Amygdala (tissue), 56 donors: ENCODE measurements around the gene QRICH2.

Source experiments
- DNase-seq, 56 donors: peaks; one replicate each; lab custom pipeline; 2025; lab: John Stamatoyannopoulos, UW

QRICH2 gene

GRCh38 chr17:76278952-76279741 is 28.9 kb downstream of the QRICH2 start:
- peak in 55 of 56 donors; percentile 20 to 94 (median 67) for DNase-seq

DNA sequence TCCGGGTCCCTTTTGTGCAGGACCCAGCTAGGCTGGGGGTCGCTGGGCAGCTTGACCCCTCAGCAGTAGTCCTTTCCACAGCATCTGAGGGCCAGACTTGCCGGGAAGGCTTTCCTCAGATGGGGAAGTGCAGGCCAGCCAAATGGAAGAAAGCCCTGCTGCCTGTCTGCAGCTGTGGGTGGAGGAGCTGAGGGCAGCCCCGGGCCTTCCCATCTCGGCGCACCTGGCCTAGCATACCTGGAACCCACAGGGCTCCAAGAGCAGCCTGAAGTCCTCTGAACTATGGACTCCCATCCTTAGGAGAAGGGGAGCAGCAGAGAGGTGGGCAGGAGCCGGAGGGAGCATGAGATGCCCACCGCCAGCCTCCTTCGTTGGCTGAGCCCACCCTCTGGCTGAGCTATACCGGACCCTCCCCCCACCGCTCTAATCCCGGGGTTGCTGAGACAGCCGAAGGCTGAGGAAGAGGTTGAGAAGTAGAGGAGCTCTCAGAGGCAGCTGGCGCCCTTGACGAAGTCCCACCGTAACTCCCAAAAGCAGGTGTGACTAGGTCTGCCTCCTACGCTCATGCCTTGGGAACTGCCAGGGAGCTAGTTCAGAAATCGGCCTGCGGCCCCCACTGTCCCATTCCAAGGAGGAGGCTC is 29.7 kb downstream of the QRICH2 start:
- DNase-seq, result no peak

DNA sequence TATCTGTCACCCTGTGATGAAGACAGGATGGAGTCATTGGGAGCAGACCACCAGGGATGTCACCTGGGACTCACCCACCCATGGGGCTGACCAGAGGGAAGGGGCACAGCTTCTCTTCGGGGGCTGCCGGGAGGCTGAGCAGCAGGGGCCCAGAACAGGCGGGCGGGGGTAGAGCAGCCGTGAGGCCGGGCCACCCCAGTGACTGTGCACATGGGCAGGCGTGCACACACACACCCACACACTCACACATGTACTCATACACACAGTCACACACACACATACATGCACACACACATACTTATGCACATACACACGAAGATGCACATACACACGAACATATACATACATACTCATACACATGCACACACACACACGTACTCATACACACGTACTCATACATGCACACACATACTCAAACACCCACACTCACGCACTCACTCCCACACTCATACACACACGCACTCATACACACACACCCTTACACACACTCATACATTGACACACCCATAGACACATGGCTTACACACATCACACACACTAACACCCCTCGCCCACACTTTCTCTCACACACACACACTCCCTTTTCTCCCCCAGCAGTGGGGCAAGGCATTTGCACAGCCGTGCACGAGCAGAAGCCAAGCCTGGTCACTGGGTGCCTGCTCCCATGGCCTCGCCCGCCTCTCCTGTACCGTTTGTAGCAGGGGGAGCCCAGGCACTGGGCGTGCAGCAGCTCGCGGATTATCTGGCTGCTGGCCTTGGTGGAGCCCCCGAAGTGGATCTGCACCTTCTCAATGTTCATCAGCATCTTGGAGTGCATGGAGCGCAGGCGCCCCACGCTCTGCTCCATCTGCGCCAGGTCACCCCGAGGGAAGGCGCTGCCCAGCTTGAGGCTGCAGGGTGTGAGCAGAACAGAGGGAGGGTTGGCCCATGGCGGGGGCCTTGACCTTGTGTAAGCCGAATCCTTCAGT is 30.5 kb downstream of the QRICH2 start:
- no peak for DNase-seq

DNA sequence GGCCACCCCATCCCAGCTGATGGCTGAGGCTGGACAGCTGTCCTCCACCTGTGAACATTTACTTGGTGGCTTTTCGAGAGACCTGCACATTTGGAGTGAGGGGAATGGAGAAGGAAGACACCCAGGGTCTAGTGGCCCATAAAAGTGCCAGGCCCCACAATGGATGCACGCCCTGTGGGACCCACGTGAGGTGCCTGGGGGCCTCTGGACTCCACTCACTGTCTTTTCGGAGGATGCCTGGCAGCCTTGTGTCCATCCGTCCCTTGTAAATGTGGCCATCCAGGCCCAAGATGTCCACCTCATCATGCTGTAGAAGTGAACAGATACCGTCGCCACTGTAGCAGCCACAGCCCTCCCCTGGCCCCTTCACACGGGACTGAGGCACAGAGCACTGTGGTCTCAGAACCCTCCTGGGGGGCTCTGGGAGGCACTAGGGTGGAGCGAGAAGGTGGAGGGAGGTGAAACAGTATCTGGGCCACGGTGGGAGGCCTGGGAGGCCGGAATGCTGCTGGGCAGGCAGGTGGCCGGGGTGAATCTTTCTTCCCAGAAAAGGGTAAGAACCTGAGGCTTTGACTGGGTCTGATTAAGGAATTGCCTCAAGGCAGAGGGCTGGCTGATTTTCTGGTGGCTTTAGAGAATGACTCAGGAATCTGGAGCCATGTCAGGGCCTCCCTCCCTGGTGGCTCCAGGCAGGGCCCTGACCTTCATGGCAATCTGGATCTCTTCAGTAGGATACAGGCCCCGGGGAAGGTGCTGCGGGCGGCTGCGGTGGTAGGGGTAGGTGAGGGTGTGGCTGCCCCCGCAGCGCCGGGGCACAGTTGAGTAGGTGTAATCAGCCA is 31.4 kb downstream of the QRICH2 start:
- no peak for DNase-seq

DNA sequence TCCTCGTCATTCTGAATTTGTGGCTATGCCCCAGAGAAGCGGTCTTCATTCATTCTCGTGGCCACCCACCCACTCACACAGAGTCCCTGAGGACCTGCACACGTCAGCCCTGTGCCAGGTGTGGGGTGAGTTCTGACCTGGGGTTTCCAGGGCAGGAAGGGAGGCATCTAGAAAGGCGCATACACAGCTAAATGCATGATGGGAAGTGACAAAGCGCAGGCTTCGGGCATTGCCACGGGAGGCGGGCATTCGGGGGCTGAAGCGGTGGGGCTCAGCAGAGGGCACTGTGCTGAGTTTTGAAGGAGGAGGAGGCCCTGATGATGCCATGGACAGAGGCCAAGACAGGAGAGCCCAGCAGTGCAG is 32.0 kb downstream of the QRICH2 start:
- no peak for DNase-seq

DNA sequence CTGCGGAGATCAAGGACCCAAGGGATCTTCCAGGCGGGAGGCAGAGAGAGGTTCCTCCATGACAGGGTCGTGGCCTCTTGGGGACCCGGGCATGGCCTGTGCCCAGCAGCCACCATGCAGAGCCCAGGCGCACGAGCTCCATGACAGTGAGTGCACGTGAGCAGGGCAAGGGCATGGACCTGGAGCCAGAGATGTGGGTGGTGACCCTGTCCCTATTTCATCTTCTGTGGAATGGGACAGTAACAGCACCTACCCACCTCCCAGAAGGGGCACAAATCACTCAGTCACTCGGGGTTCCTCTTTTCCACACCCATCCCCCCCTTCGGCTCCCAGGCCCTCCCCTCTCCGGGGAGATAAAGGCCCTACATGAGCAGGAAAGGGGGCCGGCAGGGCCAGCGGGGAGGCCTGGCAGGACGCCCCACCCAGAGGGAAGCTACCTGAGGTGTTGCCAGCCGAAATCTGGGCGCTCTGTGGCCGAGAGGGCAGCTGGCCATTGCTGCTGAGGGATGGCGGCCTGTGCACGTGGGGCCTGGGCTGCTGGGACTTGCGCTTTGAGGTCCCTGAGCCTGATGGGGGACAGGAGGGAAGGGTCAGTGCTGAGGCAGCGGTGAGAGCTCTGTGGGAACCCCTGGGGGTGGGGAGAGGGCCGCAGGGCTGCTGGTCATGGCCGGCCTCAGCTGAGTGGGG is 32.6 kb downstream of the QRICH2 start:
- no peak for DNase-seq

DNA sequence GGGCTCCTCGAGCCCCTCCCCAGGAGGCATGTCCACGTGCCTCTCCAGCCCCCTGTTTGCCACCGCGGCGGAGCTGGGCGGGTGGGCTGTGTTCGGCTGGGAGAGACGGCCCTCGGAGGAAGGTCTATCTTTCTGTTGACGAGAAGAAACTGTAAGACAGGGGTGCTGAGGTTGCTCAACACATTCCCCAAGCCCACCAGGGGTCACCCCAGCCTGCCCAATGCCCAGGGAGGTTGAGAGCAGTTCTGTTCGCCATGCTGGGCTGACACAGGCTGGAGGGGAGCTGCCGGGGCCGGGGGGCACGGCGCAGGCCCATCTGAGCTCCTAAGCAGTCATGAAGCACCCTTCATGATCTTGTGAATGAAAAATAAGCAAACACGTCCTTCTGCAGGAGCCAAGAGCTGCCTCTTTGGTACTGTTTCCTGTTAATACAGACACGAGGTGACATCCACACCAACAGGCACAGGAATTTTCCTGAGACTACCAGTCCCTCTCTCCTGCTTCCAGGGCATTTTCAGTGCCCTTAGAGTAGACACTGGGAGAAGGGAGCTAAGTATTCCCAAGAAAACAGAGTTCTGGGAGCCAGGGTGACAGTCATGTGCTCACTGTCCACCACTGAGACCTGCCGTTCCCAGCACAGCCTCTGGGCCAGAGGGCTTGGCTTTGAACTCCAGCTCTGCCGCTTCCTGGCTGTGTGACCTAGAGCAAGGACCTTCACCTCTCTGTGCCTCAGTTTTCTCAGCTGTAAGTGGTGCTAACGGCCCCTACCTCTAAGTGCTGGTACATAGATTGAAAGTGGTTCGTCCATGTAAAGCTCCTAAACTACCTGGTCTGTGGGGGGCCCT is 33.7 kb downstream of the QRICH2 start:
- no peak for DNase-seq

GRCh38 chr17:76273445-76274111 is 34.5 kb downstream of the QRICH2 start:
- no peak for DNase-seq

DNA sequence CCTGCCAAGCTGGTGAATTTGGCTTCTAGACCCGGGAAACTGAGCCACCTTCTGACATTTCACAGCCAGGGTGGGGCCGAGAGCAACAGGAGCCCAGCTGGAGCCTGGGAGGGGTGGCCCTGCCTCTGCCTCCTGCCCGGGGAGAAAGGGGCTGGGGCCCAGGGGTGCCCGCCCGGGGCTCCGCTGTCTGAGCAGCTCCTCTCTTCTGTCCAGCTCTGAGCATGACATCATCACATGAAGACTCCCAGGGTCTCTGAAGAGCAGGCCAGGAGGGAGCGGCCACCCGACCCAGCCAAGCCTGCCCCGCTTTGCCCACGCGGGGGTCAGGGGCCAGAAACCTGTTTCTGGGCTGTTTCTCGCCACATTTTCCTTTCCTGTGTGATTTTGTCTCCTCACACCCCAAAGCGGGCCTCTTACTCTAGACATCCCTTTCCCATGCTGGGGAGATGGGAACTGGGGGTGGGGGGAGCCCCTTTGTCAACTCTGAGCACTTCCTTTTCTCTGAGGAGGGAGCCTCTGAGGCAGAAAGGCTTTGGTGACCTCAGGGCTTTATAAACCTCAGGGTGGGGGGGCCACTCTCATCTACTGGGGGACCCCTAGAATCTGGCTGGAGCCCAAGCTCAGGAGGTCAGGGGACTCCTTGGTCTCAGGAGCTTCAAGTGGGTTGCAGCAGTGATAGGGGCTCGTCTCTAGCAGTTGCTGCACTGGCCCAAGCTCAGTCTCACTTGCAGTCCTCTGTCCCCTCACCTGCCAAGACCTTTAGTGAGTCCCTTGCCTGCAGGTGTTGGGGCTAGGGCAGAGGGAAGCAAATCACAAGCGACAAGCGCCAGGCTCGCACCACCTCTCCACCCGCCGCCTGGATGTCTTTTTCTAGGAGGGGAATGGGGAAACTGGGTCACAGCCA is 35.3 kb downstream of the QRICH2 start:
- no peak for DNase-seq

DNA sequence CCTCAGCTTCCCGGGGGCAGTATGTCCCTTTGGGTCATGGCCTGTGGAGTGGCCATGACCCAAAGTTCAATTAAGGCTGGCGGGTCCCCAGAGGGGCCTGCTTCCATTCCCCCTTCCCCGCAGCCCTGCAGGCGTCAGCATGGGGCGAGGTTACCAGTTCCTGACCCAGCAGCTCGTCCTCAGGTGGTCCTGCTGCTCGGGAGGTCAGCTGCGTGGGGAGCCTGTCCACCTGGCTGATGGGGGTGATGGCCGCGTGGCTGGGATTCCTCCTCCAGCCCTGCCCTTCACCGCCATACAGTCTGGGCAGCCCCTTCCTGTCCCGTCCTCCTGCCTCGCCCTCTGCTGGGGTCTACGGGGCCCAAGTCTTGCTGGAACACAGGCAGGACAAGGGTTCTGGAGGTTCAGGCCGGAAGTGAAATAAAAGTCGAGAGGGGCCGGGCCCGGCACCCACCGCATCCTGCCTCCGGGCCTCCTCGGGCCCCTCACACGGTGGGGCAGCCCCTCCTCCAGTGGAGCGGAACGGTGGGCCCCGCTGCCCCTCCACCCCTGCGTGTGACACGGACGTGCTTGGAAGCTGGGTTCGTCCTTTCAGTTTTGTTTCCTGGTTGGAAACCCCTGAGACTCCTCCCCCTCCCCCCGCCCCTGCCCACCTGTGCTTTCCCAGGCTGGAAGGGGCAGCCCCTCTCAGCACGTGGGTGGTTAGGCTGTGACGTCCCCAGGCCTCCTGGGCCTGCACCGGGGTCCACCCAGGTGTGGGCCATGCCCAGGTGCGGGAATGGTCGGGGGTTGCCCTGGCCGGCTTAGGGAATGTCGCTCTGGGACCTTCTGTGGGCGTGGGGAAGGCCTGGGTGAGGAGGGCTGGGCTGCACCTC is 36.2 kb downstream of the QRICH2 start:
- no peak for DNase-seq

DNA sequence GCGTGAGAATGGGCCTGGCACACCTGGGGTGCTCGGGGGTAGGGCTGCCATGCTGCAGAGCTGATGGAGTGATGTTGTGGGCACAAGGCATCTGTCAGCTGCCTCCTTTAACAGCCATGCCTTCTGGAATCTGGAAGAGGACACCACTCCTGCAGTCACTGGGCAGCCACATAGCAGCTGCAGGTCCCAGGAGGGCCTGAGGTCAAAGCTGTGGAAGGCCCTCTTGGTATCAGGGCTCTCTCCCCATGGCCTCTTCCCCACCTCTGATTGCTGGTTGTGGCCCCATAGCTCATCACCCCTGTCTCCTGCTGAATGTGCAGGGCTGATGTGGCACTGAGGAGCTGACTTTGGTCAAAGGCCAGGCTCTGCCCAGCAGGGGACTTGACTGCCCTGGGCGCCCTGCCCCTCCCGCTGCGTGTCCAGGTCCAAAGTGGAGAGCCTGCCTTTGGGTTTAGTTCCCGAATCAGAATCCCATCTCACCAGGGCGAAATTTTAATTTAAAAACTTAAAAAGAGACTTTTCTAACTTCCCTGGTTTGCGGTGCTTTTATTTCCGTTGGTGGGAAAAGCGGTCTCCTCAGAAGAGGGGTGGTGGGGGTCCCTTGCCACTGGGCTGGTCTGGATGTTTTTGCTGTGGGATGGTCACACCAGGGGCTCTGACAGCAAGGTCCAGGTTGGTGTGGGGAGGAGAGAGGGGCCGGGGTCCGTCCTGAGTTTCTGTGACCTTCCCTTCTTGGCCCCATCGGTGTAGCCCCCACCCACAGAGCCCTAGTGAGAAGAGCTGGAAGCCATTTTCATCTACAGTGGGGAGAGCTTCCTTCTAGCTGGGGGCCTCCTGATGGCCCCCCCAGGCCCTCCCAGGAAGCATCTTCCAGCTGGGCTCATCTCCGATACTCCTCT is 37.1 kb downstream of the QRICH2 start:
- no peak for DNase-seq

GRCh38 chr17:76270127-76270592 is 37.9 kb downstream of the QRICH2 start:
- DNase-seq, result no peak

- no peak for DNase-seq
Measured at GRCh38 chr17:76268991-76269981, 38.8 kb downstream of the QRICH2 start.
